ENCODE measurements around the gene DNAH1.

DNAH1 gene

DNA sequence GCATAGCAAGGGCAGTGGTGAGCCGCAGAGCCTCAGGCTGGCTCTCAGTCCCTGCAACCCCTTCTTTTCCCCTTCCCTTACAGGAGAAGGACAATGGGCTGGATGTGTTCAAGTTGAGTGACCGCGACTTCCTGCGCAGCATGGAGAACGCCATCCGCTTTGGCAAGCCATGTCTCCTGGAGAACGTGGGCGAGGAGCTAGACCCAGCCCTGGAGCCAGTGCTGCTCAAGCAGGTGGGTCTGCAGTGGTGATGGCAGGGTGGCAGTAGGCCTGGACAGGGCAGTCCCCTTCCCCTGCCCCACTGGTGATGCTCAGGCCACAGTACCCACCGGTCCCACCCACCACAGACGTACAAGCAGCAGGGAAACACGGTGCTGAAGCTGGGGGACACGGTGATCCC, 75.0 kb downstream of the DNAH1 start:
- no peak for DNase-seq (ENCODE audit: low spot score)

DNA sequence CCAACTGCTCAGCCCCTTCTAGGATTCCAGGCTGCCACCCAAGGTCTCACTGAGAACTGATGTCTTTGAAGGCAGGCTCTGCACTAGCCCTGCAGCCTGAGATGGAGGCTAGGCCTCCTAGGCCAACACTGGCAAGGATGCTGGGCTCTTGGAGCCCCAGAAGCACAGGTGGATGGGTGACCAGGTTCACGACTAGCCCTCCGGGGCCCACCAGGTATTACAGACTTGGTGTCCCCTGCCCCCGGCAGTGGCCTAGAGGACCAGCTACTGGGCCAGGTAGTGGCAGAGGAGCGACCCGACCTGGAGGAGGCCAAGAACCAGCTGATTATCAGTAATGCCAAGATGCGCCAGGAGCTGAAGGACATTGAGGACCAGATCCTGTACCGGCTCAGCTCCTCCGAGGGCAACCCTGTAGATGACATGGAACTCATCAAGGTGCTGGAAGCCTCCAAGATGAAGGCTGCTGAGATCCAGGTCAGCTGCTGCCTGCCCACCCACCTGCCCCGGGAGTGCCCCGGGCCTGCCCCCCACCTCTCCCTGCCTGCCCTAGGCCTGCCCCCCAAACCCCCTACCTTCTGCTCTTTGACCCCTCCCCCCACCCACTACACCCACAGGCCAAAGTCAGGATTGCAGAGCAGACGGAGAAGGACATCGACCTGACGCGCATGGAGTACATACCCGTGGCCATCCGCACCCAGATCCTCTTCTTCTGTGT, 76.3 kb downstream of the DNAH1 start:
- DNase-seq (ENCODE audit: low spot score) = no peak

DNA sequence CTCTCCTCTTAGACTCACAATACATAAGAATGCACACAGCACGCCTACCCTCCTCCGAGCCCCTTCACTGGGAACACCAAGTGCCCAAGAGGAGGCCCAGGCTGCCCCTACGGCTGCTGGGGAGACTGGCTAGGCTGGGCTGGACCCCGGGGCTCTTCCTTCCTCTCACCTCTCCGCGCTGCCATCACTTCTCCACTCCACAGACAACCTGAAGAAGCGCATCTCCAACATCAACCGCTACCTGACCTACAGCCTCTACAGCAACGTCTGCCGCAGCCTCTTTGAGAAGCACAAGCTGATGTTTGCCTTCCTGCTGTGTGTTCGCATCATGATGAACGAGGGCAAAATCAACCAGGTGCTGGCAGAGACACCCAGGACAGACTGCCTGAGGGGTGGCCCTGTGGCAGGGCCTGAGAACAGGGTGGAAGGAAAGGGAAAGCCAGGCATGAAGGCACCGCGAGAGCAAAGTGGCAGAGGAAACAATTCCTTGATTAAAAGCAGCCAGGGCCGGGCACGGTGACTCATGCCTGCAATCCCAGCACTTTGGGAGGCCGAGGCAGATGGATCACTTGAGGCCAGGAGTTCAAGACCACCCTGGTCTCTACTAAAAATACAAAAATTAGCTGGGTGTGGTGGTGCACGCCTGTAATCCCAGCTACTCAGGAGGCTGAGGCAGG, 77.2 kb downstream of the DNAH1 start:
- DNase-seq (ENCODE audit: low spot score) = no peak

DNA sequence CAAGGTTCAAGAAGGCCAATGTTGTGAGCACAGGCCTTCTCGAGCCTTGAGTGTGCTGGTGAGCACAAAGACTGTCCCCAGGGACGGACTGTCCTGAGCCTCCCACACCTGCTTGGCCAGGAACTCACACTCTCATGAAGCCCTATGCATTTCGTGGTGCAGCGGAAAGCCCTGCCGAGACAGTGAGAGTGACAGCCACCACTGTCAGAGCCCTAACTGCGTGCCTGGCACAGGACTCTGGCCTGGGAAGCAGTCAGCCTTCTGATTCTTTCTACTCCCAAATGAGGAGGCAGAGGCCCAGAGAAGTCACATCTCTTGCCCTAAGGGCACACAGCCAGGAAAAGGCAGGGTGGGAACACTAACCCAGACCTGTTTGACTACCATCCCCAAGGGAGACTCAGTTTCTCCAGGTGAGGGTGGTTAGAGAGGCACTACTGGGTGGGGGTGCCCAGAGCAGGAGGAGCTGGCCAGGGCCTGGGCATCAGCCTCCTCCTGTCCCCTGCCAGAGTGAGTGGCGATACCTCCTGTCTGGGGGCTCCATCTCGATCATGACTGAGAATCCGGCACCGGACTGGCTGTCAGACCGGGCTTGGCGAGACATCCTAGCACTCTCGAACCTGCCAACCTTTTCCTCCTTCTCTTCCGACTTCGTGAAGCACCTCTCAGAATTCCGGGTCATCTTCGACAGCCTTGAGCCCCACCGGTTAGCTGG, 78.0 kb downstream of the DNAH1 start:
- no peak for DNase-seq (ENCODE audit: low spot score)

DNA sequence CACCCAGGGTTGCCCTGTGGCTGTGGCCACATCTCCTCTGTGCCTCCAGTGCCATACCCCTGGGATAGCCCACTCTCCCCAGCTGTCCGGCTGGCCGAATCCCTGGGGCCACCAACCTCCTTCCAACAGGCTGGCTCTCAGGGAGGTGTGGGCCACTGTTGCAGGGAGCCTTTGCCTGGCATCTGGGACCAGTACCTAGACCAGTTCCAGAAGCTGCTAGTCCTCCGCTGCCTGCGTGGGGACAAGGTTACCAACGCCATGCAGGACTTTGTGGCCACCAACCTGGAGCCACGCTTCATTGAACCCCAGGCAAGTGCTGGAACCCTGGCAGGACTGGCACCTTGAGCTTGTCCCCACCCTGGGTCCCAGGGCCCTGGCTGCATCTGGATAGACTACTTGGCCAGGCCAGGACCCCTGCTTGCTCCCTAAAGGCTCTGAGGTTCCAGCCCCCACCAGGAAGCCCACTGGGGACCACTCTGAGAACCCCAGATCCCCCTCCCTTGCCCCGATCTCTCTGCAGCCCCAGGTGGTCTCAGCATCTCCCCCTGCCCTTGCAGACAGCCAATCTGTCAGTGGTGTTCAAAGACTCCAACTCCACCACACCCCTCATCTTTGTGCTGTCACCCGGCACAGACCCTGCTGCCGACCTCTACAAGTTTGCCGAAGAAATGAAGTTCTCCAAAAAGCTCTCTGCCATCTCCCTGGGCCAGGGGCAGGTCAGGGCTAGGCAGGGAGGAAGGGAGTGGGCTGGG, 78.8 kb downstream of the DNAH1 start:
- DNase-seq (ENCODE audit: low spot score) = no peak

DNA sequence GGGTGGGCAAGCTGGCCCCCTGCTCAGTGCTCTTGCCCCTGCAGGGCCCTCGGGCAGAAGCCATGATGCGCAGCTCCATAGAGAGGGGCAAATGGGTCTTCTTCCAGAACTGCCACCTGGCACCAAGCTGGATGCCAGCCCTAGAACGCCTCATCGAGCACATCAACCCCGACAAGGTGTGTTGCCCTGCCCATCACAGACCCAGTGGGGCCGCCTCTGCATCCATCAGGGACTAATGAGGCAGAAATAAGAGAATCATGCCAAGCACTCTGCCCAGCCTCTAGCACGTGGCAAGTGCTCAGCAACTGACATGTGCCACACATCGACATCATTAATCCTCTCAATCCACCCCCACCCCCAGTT, 79.4 kb downstream of the DNAH1 start:
- no peak for DNase-seq (ENCODE audit: low spot score)

DNA sequence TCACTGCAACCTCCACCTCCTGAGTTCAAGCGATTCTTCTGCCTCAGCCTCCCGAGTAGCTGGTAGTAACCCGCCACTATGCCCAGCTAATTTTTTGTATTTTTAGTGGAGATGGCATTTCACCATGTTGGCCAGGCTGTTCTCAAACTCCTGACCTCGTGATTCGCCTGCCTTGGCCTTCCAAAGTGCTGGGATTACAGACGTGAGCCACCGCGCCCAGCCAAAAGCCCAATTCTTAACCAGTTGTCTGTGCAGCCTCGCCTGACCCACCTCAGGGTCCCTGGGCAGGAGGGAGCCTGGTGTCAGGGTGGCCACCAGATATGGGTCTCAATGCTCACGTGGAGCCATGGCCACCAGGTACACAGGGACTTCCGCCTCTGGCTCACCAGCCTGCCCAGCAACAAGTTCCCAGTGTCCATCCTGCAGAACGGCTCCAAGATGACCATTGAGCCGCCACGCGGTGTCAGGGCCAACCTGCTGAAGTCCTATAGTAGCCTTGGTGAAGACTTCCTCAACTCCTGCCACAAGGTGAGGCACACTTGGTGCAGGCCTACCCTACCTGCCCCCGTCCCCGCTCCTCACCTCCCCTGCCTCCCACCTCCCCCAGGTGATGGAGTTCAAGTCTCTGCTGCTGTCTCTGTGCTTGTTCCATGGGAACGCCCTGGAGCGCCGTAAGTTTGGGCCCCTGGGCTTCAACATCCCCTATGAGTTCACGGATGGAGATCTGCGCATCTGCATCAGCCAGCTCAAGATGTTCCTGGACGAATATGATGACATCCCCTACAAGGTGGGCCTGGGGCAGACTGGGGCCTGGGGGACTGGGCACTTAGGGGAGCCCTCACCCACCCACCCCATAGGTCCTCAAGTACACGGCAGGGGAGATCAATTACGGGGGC, 80.1 kb downstream of the DNAH1 start:
- DNase-seq (ENCODE audit: low spot score) = no peak

DNA sequence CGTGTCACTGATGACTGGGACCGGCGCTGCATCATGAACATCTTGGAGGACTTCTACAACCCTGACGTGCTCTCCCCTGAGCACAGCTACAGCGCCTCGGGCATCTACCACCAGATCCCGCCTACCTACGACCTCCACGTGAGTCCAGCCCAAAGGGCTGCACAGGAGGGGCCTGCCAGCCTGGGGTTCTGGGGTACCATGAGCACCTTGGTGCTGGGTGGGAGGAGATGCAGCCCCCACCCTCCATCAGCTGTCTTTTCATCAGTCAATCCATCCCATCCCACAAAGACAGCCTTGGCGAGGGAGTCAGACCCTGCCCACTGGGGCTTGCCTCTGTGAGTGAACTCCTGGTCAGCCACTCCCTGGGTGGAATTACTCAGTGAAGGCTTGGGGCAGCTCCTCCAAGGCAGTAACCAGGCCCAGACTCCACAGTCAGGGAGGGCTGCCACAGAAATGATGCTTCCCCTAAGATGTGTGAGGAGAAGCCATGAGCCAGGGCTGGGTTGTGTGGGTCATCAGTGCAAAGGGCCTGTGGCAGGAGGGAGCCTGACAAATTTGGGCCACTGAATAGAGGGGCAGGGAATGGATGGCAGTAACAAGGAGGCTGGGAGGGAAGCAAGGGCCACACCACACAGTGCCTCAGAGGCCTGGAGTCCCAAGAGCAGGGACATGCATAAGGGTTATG, 80.9 kb downstream of the DNAH1 start:
- no peak for DNase-seq (ENCODE audit: low spot score)

DNA sequence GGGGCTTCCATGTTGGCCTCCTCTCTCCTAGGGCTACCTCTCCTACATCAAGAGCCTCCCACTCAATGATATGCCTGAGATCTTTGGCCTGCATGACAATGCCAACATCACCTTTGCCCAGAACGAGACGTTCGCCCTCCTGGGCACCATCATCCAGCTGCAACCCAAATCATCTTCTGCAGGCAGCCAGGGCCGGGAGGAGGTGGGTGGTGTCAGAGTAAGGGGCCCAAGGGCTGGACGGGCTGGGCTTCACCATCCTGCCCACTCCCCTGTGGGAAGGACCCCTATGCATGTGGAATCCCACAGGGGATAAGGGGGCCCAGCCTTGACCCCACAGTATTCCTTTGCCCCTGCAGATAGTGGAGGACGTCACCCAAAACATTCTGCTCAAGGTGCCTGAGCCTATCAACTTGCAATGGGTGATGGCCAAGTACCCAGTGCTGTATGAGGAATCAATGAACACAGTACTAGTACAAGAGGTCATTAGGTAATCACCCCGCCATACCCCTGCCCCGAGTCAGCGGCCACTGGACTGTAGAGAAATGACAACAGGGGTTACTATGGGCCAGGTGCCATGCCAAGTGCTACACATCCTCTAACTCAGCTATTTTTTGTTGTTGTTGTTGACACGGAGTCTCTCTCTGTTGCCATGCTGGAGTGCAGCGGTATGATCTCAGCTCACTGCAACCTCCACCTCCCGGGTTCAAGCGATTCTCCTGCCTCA, 81.7 kb downstream of the DNAH1 start:
- DNase-seq (ENCODE audit: low spot score) = no peak

DNA sequence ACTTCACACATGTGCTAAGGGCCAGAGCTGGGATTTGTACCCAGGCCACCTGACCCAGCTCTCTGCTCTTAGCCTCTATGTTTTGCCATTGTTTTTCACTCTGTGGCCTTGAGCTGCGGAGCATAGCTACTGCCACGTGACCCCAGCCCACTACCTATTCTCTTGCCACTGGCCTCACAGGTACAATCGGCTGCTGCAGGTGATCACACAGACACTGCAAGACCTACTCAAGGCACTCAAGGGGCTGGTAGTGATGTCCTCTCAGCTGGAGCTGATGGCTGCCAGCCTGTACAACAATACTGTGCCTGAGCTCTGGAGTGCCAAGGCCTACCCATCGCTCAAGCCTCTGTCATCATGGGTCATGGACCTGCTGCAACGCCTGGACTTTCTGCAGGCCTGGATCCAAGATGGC, 82.6 kb downstream of the DNAH1 start:
- DNase-seq (ENCODE audit: low spot score) = no peak

DNA sequence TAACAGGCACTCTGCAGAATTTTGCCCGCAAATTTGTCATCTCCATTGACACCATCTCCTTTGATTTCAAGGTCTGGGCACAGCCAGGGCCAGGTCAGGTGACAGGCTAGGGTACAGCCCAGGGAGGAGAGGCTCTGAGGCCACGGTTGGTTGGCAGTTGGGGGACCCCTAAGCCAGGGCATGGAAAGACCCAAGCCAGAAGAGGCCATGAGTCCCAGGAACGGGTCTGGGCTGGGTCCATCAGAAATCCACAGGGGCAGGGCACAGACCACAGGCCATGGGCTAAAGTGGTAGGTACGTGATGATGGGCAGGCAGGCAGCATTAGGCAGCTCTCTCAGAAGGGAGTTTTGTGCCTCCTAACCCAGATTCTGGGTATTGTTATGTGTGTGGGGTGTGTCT, 83.0 kb downstream of the DNAH1 start:
- DNase-seq (ENCODE audit: low spot score) = no peak

DNA sequence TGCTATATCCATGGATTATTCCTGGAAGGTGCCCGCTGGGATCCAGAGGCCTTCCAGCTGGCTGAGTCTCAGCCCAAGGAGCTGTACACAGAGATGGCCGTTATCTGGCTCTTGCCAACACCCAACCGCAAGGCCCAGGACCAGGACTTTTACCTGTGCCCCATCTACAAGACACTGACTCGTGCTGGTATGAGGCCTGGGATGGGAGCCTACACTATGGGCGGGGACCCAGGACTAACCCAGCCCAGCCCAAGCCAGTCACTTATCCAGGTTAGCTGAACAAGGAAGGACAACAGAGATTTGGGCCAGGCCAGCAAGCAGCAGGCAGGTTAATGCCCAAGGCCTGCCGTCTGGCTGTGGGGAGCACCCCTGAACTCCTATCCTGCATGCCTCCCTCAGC, 83.5 kb downstream of the DNAH1 start:
- no peak for DNase-seq (ENCODE audit: low spot score)

DNA sequence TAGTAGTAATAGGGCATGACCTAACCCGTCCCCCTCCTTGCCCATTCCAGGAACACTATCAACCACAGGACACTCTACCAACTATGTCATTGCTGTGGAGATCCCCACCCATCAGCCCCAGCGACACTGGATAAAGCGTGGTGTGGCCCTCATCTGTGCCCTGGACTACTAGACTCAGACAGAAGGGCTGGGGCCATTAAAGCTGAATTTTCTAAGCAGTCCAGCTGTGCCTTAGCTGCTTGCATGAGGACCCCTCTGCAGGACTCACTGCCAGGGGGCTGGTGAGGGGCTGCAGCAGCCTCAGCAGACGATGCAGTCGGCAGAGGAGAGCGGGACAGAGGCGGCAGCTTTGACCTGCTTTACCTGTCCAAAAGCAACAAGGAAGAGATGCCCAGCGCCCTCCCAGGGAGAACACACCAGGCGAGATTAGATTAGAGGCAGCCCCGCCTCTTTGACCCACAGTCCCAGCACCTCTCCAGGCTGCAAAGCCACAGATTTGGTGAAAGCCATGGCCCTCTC, 84.2 kb downstream of the DNAH1 start:
- no peak for DNase-seq (ENCODE audit: low spot score)

DNA sequence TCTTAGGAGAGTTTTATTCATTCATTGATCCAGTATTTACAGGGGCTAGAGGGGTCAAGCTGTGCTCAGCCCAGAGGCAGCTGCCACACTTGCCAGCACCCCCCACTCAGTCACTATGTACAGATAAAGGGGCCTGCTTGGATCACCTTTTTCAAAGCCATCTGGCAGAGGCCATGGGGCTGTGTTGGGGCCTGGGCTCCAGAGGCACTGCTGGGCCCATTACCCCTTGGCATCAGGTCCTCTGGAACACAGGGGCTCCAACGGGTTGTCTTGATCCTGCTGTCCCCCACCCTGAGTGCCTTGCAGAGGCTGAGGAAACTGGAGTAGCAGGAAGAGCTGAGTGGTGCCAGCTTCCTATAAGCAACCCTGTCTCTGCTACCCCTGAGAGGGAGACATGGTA, 84.9 kb downstream of the DNAH1 start:
- DNase-seq (ENCODE audit: low spot score) = no peak

DNA sequence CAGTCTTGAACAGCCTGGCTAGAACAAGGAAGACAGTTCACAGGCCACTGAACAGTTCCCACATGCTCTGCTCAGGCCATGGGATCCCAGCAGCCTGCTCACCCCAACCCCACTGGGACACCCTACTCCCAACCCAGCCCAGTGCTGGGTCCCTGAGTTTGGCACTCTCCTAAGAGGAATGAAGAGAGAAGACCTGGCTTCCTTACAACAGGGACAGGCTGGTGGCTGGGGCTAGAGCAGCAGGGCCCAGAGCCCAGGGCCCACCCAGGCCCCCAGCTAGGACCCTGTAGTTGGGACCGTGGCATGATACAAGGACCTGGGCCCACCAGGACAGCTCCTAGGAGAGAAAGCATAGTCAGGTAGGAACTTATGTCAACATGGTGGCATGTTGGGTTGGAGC, 85.4 kb downstream of the DNAH1 start:
- DNase-seq (ENCODE audit: low spot score) = no peak

DNA sequence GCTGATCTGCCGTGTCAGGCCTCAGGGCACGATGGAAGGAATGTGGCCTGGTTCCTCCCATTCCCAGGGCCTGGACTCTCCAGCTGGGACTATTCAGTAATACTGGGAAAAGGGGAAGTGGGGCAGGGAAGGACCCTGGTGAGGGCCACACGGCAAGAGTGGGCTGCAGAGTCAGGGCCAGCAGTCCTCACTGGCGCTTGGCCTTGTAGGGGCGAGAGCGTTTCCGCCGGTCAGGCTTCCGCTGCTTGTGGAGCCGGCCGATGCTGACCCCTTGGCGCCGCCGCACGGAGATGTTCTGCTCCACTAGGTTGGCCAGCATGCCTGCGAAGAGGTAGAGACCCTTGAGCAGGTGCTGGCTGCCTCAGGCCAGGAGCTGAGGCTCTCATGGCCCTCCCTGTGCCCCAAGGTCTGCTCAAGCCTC, 86.0 kb downstream of the DNAH1 start:
- no peak for DNase-seq (ENCODE audit: low spot score)

DNA sequence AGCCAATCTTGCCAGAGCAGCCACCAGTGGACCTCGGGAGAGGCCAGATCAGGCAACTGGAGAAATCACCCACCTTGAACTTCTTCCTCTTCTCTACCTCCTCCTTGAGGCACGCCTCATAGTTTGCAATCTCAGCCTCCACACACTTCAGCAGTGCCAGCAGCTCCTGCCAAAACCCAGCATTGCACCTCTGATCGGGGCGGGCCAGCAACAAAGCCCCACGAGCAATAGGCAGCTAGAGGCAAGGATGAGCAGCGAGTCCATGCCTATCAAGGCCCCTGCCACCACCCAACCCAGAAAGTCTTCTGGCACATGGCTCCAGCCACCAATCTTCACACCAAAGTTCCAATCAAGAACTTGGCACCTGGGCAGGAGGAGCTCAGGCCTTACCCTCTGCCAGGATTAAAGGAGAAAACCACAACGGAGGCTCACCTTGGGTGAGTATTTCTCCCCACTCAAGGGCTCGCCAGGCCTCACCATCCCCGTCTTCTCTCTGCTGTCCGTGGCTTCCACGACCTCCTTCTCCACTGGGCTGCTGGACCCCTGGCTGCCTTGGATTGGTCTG, 86.7 kb downstream of the DNAH1 start:
- DNase-seq (ENCODE audit: low spot score) = no peak

DNA sequence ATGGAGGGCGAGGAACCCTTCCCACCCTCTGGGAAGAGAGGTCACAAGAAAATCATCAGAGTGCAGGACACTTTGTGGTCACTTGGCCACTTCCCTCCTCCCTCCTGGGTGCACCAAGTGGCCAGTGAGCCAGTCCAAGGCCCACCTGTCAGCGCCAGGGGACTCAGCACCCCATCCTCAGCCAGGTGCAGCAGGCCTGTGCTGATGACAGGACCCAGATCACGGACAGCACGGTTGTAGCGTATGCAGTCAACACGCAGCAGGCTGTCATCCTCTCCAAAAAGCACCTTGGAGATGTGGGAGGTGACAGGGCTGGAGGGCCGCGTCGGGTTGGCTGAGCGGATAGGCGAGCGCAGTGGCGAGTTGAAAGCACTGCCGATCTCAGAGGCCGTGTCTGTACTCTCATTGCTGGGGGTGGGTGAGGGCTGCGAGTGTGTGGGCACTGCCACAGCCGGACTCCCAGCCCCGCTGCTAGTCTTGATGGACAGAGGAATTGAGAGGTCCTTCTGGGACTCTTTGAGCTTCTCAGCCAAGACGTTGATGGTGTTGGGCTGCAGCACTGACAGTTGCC, 87.2 kb downstream of the DNAH1 start:
- no peak for DNase-seq (ENCODE audit: low spot score)

DNA sequence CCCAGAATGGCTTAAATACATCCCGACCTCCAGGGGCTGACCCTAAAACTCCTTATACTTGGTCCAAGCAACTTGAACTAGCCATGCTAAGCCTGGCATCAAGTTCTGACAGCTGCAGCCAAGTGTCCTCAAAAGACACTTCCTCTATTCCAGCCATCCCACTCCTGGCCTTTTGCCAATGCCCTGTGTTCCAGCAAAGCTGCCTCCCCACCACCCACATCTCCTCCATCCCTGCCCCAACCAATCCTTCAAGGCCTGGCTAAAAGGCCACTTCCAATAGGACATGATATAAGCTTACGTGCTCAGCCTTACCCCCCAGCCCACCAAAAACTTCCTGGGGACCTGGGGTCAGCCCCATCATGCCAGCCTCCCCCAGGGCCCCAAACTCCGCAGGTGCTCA, 87.8 kb downstream of the DNAH1 start:
- no peak for DNase-seq (ENCODE audit: low spot score)
